ENCODE results near the gene RASGRP4. TPM values are rescaled to one million over a fixed set of nuclear protein-coding genes. Genes with fewer than 3 reads are reported as not detected.

The RASGRP4 gene
- total RNA-seq, 4 donors from 2014 or later, result 1.5 to 19.8 (median 1.7) TPM; not detected in 1

- WGBS, 2 donors (ENCODE audit: low coverage in 1 of 2), result 92 to 96% methylated on average over 5 to 9 of the region's 9 CpGs
- Histone ChIP-seq H3K36me3 (peaks cover 0 to 35% (median 14%) of the 10 kb centered on the region in 4 donors), H3K27ac (no peak overlapping the region), H3K9me3 (no peaks in the 10 kb centered on the region), H3K4me3 (no peak overlapping the region), H3K27me3 (peaks cover 5% of the 10 kb centered on the region), H3K4me1 (peaks cover 2 to 18% (median 7%) of the 10 kb centered on the region in 4 donors)
- intact Hi-C loops (cut with DNase I; ENCODE audit: low total_unique reads), result no loop called here
- no peak for DNase-seq
- no peak for TF ChIP-seq POLR2A (IDR thresholded peaks at IDR 0.05)
- TF ChIP-seq CTCF (IDR thresholded peaks at IDR 0.05), result no peak
- no peak for TF ChIP-seq POLR2AphosphoS5 (IDR thresholded peaks at IDR 0.05)
- no peak for TF ChIP-seq EP300 (IDR thresholded peaks at IDR 0.05; ENCODE audit: low read depth)
- in situ Hi-C loops (cut with MboI; ENCODE audit: low pct_ligation_motif_present in 1 of 4, low pct_unique_long_range_greater_than_20kb in 1 of 4, low sequenced_read_pairs in 3 of 4), result no loop called here
These were observed 44.9 kb downstream of the RASGRP4 start for GRCh38 chr19:38381138-38381537.

GRCh38 chr19:38378866-38379265, 47.2 kb downstream of the RASGRP4 start:
- Histone ChIP-seq H3K4me1 (peaks cover 11 to 26% (median 15%) of the 10 kb centered on the region in 4 donors), H3K4me3 (no peak overlapping the region), H3K36me3 (peaks cover 0 to 35% (median 14%) of the 10 kb centered on the region in 4 donors), H3K9me3 (no peaks in the 10 kb centered on the region), H3K27me3 (no peaks in the 10 kb centered on the region), H3K27ac (no peak overlapping the region)
- in situ Hi-C loops (cut with MboI; ENCODE audit: low pct_ligation_motif_present in 1 of 4, low pct_unique_long_range_greater_than_20kb in 1 of 4, low sequenced_read_pairs in 3 of 4) (no loop called here), intact Hi-C loops (cut with DNase I; ENCODE audit: low total_unique reads) (no loop called here)
- 89 to 95% methylated on average over 4 to 10 of the region's 10 CpGs for WGBS, 2 donors (ENCODE audit: low coverage in 1 of 2)
- DNase-seq, result no peak
- TF ChIP-seq CTCF (IDR thresholded peaks at IDR 0.05), result no peak
- no peak for TF ChIP-seq POLR2A (IDR thresholded peaks at IDR 0.05)
- no peak for TF ChIP-seq EP300 (IDR thresholded peaks at IDR 0.05; ENCODE audit: low read depth)
- no peak for TF ChIP-seq POLR2AphosphoS5 (IDR thresholded peaks at IDR 0.05)

GRCh38 chr19:38377052-38377451, 49.0 kb downstream of the RASGRP4 start:
- peaks cover 0 to 18% (median 7%) of the 10 kb centered on the region in 4 donors for H3K36me3 ChIP-seq
- WGBS, 2 donors (ENCODE audit: low coverage in 1 of 2), result 99 to 100% methylated on average over 3 to 4 of the region's 4 CpGs
- in situ Hi-C loops (cut with MboI; ENCODE audit: low pct_ligation_motif_present in 1 of 4, low pct_unique_long_range_greater_than_20kb in 1 of 4, low sequenced_read_pairs in 3 of 4), result no loop called here

GRCh38 chr19:38376576-38376975, 49.4 kb downstream of the RASGRP4 start:
- no peaks in the 10 kb centered on the region for H3K9me3 ChIP-seq
- H3K27me3 ChIP-seq, result no peaks in the 10 kb centered on the region
- H3K27ac ChIP-seq, result no peak overlapping the region
- intact Hi-C loops (cut with DNase I; ENCODE audit: low total_unique reads) (no loop called here), in situ Hi-C loops (cut with MboI; ENCODE audit: low pct_ligation_motif_present in 1 of 4, low pct_unique_long_range_greater_than_20kb in 1 of 4, low sequenced_read_pairs in 3 of 4) (no loop called here)
- no peak for TF ChIP-seq POLR2AphosphoS5 (IDR thresholded peaks at IDR 0.05)
- H3K4me1 ChIP-seq, result peaks cover 11 to 28% (median 16%) of the 10 kb centered on the region in 4 donors
- 87% methylated on average over 3 of the region's 3 CpGs; no CpG with 5 or more reads in 1 of the 2 donors for WGBS, 2 donors (ENCODE audit: low coverage in 1 of 2)
- H3K36me3 ChIP-seq, result peaks cover 0 to 15% (median 5%) of the 10 kb centered on the region in 4 donors
- no peak overlapping the region for H3K4me3 ChIP-seq
- no peak for DNase-seq

More at GRCh38 chr19:38377052-38377451, 49.0 kb downstream of the RASGRP4 start:
- DNase-seq, result no peak
- intact Hi-C loops (cut with DNase I; ENCODE audit: low total_unique reads), result no loop called here
- no peaks in the 10 kb centered on the region for H3K27me3 ChIP-seq
- no peak overlapping the region for H3K27ac ChIP-seq
- no peaks in the 10 kb centered on the region for H3K9me3 ChIP-seq
- TF ChIP-seq POLR2AphosphoS5 (IDR thresholded peaks at IDR 0.05), result no peak
- TF ChIP-seq EP300 (IDR thresholded peaks at IDR 0.05; ENCODE audit: low read depth), result no peak
- TF ChIP-seq POLR2A (IDR thresholded peaks at IDR 0.05), result no peak
- TF ChIP-seq CTCF (IDR thresholded peaks at IDR 0.05), result no peak
- no peak overlapping the region for H3K4me3 ChIP-seq
- H3K4me1 ChIP-seq, result peaks cover 11 to 28% (median 16%) of the 10 kb centered on the region in 4 donors

GRCh38 chr19:38375748-38376147, 50.3 kb downstream of the RASGRP4 start:
- no peaks in the 10 kb centered on the region for H3K27me3 ChIP-seq
- H3K27ac ChIP-seq, result no peak overlapping the region
- H3K4me1 ChIP-seq, result peaks cover 11 to 28% (median 16%) of the 10 kb centered on the region in 4 donors
- H3K9me3 ChIP-seq, result no peaks in the 10 kb centered on the region
- DNase-seq, result no peak
- in situ Hi-C loops (cut with MboI; ENCODE audit: low pct_ligation_motif_present in 1 of 4, low pct_unique_long_range_greater_than_20kb in 1 of 4, low sequenced_read_pairs in 3 of 4) (no loop called here), intact Hi-C loops (cut with DNase I; ENCODE audit: low total_unique reads) (no loop called here)
- TF ChIP-seq POLR2A (IDR thresholded peaks at IDR 0.05) (no peak), POLR2AphosphoS5 (IDR thresholded peaks at IDR 0.05) (no peak), EP300 (IDR thresholded peaks at IDR 0.05; ENCODE audit: low read depth) (no peak), CTCF (IDR thresholded peaks at IDR 0.05) (no peak)
- WGBS, 2 donors (ENCODE audit: low coverage in 1 of 2), result 86 to 100% methylated on average over 2 to 5 of the region's 5 CpGs
- peaks cover 0 to 7% (median under 1%) of the 10 kb centered on the region in 4 donors for H3K36me3 ChIP-seq
- H3K4me3 ChIP-seq, result peak overlapping the region in 3 of 4 donors; percentile 66 to 82 (median 76)

Data from transverse colon (tissue), 4 donors.